IPS-20b (cell line): ENCODE results near the gene CEP68.

Experiments used
- H3K27ac ChIP-seq: one replicate; pipeline ENCODE4 v1.5.1; 2013; ENCODE audit warnings: low read length
- H3K27me3 ChIP-seq: 2 replicates; pipeline ENCODE4 v1.6.1; 2013; ENCODE audit warnings: mild to moderate bottlenecking, low read length, inconsistent platforms; ENCODE audit not compliant: insufficient read depth
- H3K36me3 ChIP-seq: 2 replicates; pipeline ENCODE4 v1.6.1; 2013; ENCODE audit warnings: low read depth, mild to moderate bottlenecking, inconsistent platforms, low read length, moderate library complexity; ENCODE audit not compliant: insufficient read depth
- H3K4me1 ChIP-seq: 2 replicates; pipeline ENCODE4 v1.6.1; 2013; ENCODE audit warnings: mild to moderate bottlenecking, control low read depth, inconsistent platforms, low read length, moderate library complexity; ENCODE audit not compliant: insufficient read depth
- H3K4me3 ChIP-seq: 2 replicates; pipeline ENCODE4 v1.5.1; 2013; ENCODE audit warnings: mild to moderate bottlenecking, low read length, inconsistent platforms
- H3K9ac ChIP-seq: 2 replicates; pipeline ENCODE4 v1.6.1; 2013; ENCODE audit warnings: low read depth, mild to moderate bottlenecking, inconsistent platforms, low read length, moderate library complexity
- H3K9me3 ChIP-seq: 2 replicates; pipeline ENCODE4 v1.6.1; 2013; ENCODE audit warnings: mild to moderate bottlenecking, low read depth, low read length, inconsistent platforms; ENCODE audit not compliant: insufficient read depth

Gene CEP68

GRCh38 chr2:65022189-65022588 is 34.0 kb upstream of the CEP68 start:
- Histone ChIP-seq H3K9ac (no peak overlapping the region), H3K27ac (no peak overlapping the region), H3K36me3 (no peaks in the 10 kb centered on the region; the same call in 1 of the 2 replicates), H3K27me3 (no peaks in the 10 kb centered on the region), H3K4me3 (no peak overlapping the region), H3K9me3 (no peaks in the 10 kb centered on the region), H3K4me1 (no peaks in the 10 kb centered on the region)

DNA sequence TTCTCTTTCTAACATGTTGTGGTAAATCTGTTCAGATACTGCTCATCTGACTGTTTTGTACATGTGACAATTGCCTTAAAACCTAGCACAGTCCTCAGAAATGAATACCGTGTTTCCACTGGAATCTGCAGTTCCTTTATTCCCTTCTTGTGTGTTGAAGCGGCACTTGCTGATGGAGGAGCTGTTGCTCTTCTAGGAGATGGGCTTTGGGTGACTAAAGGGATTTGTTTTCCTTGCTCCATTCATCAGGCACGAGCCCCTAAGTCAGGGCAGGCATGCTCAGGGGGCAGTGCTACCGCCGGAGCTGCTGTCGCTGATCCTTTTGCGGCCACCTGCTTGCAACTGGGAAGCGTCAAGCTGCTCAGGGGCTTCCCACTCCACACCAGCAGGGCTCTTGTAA is 32.5 kb upstream of the CEP68 start:
- no peaks in the 10 kb centered on the region for H3K27me3 ChIP-seq
- H3K9me3 ChIP-seq, result no peaks in the 10 kb centered on the region
- H3K9ac ChIP-seq, result no peak overlapping the region
- H3K4me3 ChIP-seq, result no peak overlapping the region
- no peaks in the 10 kb centered on the region for H3K4me1 ChIP-seq
- H3K36me3 ChIP-seq, result no peaks in the 10 kb centered on the region; the same call in 1 of the 2 replicates
- H3K27ac ChIP-seq, result no peak overlapping the region

DNA sequence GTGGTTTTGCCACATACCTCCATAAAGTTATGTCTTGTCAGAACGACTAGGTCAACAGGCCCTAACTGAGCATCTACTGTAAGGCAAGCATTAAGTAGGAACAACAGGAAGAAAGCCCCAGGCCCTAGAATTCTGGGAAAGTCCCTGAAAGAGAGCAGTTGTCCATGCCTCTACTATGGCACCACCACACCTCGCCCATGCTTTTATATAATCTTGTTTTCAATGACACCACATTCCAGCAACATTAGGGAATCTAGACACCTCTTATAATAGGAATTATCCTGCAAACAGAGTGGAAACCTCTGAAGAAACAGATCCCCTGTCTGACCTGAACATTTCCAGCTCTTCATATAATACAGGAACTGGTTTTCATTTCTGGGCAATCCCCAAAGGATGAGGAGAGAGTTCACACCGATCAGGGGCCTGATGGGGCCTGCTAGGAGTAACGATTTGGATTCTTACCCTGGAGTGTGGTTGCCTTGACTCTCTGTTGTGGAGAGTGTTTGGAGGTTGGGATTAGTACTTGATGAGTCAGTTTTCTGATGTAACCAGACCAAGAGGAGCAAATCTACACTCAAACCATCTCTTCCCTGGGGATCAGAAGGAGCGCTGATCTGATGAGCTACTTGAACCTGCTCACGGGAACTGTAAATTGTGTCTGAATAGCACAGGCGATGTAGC is 31.9 kb upstream of the CEP68 start:
- H3K27me3 ChIP-seq, result no peaks in the 10 kb centered on the region
- H3K27ac ChIP-seq, result no peak overlapping the region
- H3K9me3 ChIP-seq, result no peaks in the 10 kb centered on the region
- H3K4me1 ChIP-seq, result no peaks in the 10 kb centered on the region
- H3K9ac ChIP-seq, result no peak overlapping the region
- no peaks in the 10 kb centered on the region; the same call in 1 of the 2 replicates for H3K36me3 ChIP-seq
- no peak overlapping the region for H3K4me3 ChIP-seq

- Histone ChIP-seq H3K9me3 (no peaks in the 10 kb centered on the region), H3K9ac (no peak overlapping the region), H3K36me3 (no peaks in the 10 kb centered on the region; the same call in 1 of the 2 replicates), H3K4me3 (no peak overlapping the region), H3K27ac (no peak overlapping the region), H3K27me3 (no peaks in the 10 kb centered on the region), H3K4me1 (peaks cover 2% of the 10 kb centered on the region; the same call in 1 of the 2 replicates)
Observed at GRCh38 chr2:65025453-65026123, 30.6 kb upstream of the CEP68 start.

GRCh38 chr2:65026154-65026553 is 30.1 kb upstream of the CEP68 start:
- Histone ChIP-seq H3K4me1 (peaks cover 7% of the 10 kb centered on the region; the same call in 1 of the 2 replicates), H3K27me3 (no peaks in the 10 kb centered on the region), H3K27ac (no peak overlapping the region)

GRCh38 chr2:65026704-65027464 is 29.3 kb upstream of the CEP68 start:
- Histone ChIP-seq H3K4me1 (peaks cover 14% of the 10 kb centered on the region), H3K27me3 (no peaks in the 10 kb centered on the region), H3K9ac (no peak overlapping the region), H3K9me3 (no peaks in the 10 kb centered on the region), H3K36me3 (no peaks in the 10 kb centered on the region; the same call in 1 of the 2 replicates), H3K4me3 (no peak overlapping the region), H3K27ac (no peak overlapping the region)

More at GRCh38 chr2:65026154-65026553, 30.1 kb upstream of the CEP68 start:
- Histone ChIP-seq H3K4me3 (no peak overlapping the region), H3K36me3 (no peaks in the 10 kb centered on the region; the same call in 1 of the 2 replicates), H3K9me3 (no peaks in the 10 kb centered on the region), H3K9ac (no peak overlapping the region)

DNA sequence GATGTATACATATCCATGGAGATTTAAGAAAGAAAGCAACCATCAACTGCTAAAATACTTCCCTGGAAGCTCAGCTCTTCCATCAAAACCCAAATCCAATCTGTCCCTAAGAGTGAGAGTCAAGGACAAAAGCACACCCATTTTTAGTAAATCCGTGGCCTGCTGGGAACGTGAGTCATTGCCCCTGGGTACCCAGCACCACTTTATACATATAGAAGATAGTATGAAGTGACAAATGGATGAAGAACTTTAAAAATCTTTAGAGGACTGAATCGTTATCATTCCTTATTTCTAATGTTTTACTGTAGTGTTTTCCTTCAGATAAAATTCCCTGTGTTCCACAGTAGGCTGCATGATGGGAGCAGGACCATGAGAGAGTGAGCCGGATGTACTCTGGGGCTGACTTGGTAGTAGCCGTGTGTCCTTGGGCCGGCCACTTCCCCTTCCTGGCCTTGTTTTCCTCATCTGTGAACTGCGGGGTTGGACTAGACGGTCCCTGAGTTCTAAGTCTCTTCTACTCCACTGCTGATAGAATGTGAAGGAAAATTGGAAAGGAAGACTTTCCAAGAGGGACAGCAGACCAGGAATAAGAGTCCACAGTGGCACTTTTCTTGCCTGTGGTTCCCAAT is 28.5 kb upstream of the CEP68 start:
- Histone ChIP-seq H3K4me3 (no peak overlapping the region), H3K27me3 (no peaks in the 10 kb centered on the region), H3K36me3 (no peaks in the 10 kb centered on the region; the same call in 1 of the 2 replicates), H3K27ac (no peak overlapping the region), H3K9me3 (no peaks in the 10 kb centered on the region), H3K9ac (no peak overlapping the region), H3K4me1 (peaks cover 21% of the 10 kb centered on the region)

- H3K4me1 ChIP-seq, result peaks cover 24% of the 10 kb centered on the region
- H3K9ac ChIP-seq, result no peak overlapping the region
- 0 out of 2 replicates have a peak overlapping the region, but pooled peaks have one; percentile 11 for H3K4me3 ChIP-seq
- H3K9me3 ChIP-seq, result no peaks in the 10 kb centered on the region
- H3K27me3 ChIP-seq, result no peaks in the 10 kb centered on the region
- no peaks in the 10 kb centered on the region for H3K36me3 ChIP-seq
- H3K27ac ChIP-seq, result no peak overlapping the region
Observed at GRCh38 chr2:65030476-65031332, 25.5 kb upstream of the CEP68 start.

DNA sequence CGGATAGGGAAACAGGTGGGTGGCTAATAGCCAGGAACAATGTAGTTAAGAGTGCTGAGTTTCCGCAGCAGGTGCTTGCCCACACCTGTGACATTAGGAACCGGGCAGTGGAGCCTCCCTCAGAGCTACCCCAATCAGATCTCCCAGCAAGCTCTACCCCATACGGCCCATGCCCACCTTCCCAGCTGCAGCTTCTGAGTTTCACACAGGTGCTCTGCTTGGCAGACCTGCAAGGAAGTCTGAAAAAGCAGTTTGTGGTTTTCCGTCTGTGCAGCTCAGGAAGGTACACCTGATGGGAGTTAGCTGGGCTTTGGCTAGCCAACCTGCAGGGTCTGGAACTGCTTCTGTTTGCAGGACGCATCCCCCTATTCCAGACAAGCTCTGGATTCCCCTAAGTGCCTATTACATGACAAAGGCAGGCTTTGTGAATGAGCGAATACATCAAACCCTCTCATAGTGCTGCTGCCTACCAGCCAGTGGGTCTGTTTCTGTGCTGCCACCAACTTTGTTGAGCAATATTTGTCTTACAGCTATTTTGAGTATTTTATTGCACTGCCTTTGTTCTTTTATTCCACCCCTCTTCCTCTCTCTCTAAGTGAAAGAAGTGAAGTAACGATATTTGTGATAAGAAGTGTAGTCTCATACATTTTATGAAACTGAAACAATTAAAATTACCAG is 24.7 kb upstream of the CEP68 start:
- no peak overlapping the region for H3K9ac ChIP-seq
- H3K9me3 ChIP-seq, result no peaks in the 10 kb centered on the region
- H3K4me1 ChIP-seq, result peaks cover 24% of the 10 kb centered on the region
- no peaks in the 10 kb centered on the region for H3K27me3 ChIP-seq
- no peak overlapping the region for H3K27ac ChIP-seq
- H3K36me3 ChIP-seq, result no peaks in the 10 kb centered on the region
- peak overlapping the region; percentile 11; the same call in 1 of the 2 replicates for H3K4me3 ChIP-seq
